Neuronal stem cell (in vitro differentiated cells): ENCODE results near the gene IBA57.

Experiments used
- DNase-seq: peaks from one replicate; pipeline ENCODE4 v3.0.0-alpha.2; 2013; ENCODE audit warnings: low spot score
- H2AFZ ChIP-seq: one replicate; pipeline ENCODE4 v1.6.1; 2013; ENCODE audit warnings: mild to moderate bottlenecking, low read length, inconsistent platforms
- H2AK5ac ChIP-seq: 2 replicates; pipeline ENCODE4 v1.6.1; 2013; ENCODE audit warnings: low read depth, mild to moderate bottlenecking, inconsistent platforms, low read length, moderate library complexity, mixed read lengths
- H2BK120ac ChIP-seq: 2 replicates; pipeline ENCODE4 v1.6.1; 2013; ENCODE audit warnings: low read depth, mild to moderate bottlenecking, inconsistent platforms, low read length, moderate library complexity, mixed read lengths
- H2BK12ac ChIP-seq: one replicate; pipeline ENCODE4 v1.6.1; 2013; ENCODE audit warnings: low read length, inconsistent platforms
- H2BK15ac ChIP-seq: 2 replicates; pipeline ENCODE4 v1.6.1; 2013; ENCODE audit warnings: mild to moderate bottlenecking, low read length, inconsistent platforms, mixed read lengths
- H2BK5ac ChIP-seq: one replicate; pipeline ENCODE4 v1.6.1; 2013; ENCODE audit warnings: inconsistent platforms, mild to moderate bottlenecking, low read length, moderate library complexity
- H3K14ac ChIP-seq: one replicate; pipeline ENCODE4 v1.6.1; 2013; ENCODE audit warnings: low read length, inconsistent platforms
- H3K18ac ChIP-seq: 2 replicates; pipeline ENCODE4 v1.6.1; 2013; ENCODE audit warnings: low read length, inconsistent platforms
- H3K23ac ChIP-seq: 2 replicates; pipeline ENCODE4 v1.6.1; 2013; ENCODE audit warnings: low read depth, mild to moderate bottlenecking, mixed read lengths, low read length, inconsistent platforms; ENCODE audit not compliant: poor library complexity
- H3K27ac ChIP-seq: replicated peaks from 3 replicates; pipeline ENCODE4 v1.5.1; 2013; ENCODE audit warnings: low read length, inconsistent platforms
- H3K27me3 ChIP-seq, 3 experiments: 2 replicates each; pipeline ENCODE4 v1.6.1; 2013; ENCODE audit warnings: low read length in 3 of 3, mild to moderate bottlenecking in 2 of 3, inconsistent platforms in 1 of 3, low read depth in 1 of 3, mixed read lengths in 1 of 3, moderate library complexity in 1 of 3; ENCODE audit not compliant: control insufficient read depth in 3 of 3, insufficient read depth in 3 of 3
- H3K36me3 ChIP-seq, 2 donors: replicated peaks in 1 of 2; 2 replicates each; pipeline ENCODE4 v1.6.1; 2013; ENCODE audit warnings: low read length in 2 of 2; ENCODE audit not compliant: control insufficient read depth in 2 of 2, insufficient read depth in 2 of 2
- H3K4ac ChIP-seq: 2 replicates; pipeline ENCODE4 v1.6.1; 2013; ENCODE audit warnings: inconsistent platforms, mild to moderate bottlenecking, low read length, moderate library complexity
- H3K4me1 ChIP-seq, 2 donors: 1 replicate in 1 of 2; 2 replicates in 1 of 2; pipeline ENCODE4 v1.6.1; 2013; ENCODE audit warnings: low read length in 2 of 2, low read depth in 1 of 2; ENCODE audit not compliant: control insufficient read depth in 2 of 2, insufficient read depth in 1 of 2
- H3K4me2 ChIP-seq: one replicate; pipeline ENCODE4 v1.6.1; 2013; ENCODE audit warnings: mild to moderate bottlenecking, low read length, inconsistent platforms; ENCODE audit not compliant: insufficient read depth, poor library complexity, severe bottlenecking
- H3K4me3 ChIP-seq, 2 donors: 2 replicates each; pipeline ENCODE4 v1.5.1; 2013; ENCODE audit warnings: low read length in 2 of 2, mild to moderate bottlenecking in 2 of 2, inconsistent platforms in 1 of 2, moderate library complexity in 1 of 2
- H3K79me1 ChIP-seq: one replicate; pipeline ENCODE4 v1.6.1; 2013; ENCODE audit warnings: low read depth, mild to moderate bottlenecking, inconsistent platforms, low read length, moderate library complexity
- H3K9ac ChIP-seq: one replicate; pipeline ENCODE4 v1.6.1; 2013; ENCODE audit warnings: mild to moderate bottlenecking, low read depth, low read length, inconsistent platforms; ENCODE audit not compliant: poor library complexity
- H3K9me3 ChIP-seq, 2 donors: replicated peaks in 1 of 2; 2 replicates each; pipeline versions ENCODE3 to v1.6.1; 2013; ENCODE audit warnings: low read length in 2 of 2, mild to moderate bottlenecking in 2 of 2, inconsistent platforms in 1 of 2, low read depth in 1 of 2, mixed read lengths in 1 of 2, moderate library complexity in 1 of 2; ENCODE audit not compliant: control insufficient read depth in 2 of 2, insufficient read depth in 1 of 2
- H4K8ac ChIP-seq: one replicate; pipeline ENCODE4 v1.6.1; 2013; ENCODE audit warnings: low read depth, mild to moderate bottlenecking, inconsistent platforms, low read length, moderate library complexity
- H4K91ac ChIP-seq: one replicate; pipeline ENCODE4 v1.6.1; 2013; ENCODE audit warnings: low read length, low read depth, mild to moderate bottlenecking, inconsistent platforms; ENCODE audit not compliant: poor library complexity
- WGBS, 2 donors: extraction: QIAGEN DNeasy Blood & Tissue Kit; methylation state at CpG; one replicate each; pipeline ENCODE4 v1.1.7; 2013; ENCODE audit warnings: missing lambda C conversion rate in 2 of 2, mixed read lengths in 1 of 2; ENCODE audit not compliant: insufficient read length in 2 of 2, insufficient replicate concordance in 1 of 2; ENCODE audit errors: extremely low coverage in 2 of 2; 5-methylcytosine and 5-hydroxymethylcytosine counted together

Gene IBA57

DNA sequence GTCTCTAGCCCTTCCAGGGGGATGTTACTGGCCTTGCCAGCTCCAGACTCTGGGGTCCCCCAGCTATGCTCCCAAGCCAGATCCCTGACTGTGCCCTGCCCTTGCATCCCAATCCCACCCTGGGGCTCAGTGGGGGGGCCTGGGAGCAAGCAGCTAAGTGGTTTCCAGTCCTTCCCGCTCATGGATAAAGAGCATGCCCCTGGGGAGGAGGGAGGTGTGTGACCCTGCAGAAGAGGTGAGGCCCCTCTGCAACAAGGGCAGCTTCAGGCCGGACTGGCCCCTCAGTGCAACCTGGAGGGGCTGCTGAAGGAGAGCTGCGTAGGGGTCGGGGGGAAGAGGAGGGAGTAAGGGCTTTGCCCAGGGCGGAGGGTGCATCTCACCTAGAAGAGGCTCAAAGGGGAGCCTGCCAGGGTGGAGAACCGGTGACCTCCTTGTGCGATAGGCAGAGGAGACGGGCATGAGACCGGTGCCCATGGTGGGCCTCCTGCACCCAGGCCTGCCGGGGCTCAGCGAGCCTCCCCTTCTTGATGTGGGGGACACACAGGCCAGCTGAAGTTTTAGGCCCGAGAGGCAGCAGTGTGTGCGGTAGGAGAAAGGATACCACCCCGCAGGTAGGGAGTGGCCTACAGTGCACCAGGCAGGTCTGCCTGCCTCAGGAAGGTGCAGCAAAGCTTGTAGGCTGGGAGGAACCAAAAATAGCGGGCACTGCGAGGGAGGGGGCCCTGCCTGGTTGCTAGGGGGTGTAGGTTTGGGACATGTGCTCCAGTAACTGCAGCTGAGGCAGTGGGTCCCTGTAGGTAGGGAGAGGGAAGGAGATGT lies 45.3 kb downstream of the IBA57 start:
- Histone ChIP-seq H2BK12ac (no peak overlapping the region), H2AK5ac (peak overlapping the region; percentile 71), H3K27me3 (peaks cover 0 to 13% (median 7%) of the 10 kb centered on the region in 3 experiments), H3K4me1 (peaks cover 19 to 28% of the 10 kb centered on the region in 2 donors), H2AFZ (no peak overlapping the region), H3K9me3 (peaks cover 0 to 3% of the 10 kb centered on the region in 2 donors), H3K18ac (no peak overlapping the region), H2BK15ac (peak overlapping the region; percentile 19), H4K8ac (no peak overlapping the region), H3K4ac (no peak overlapping the region), H3K14ac (no peak overlapping the region), H2BK5ac (no peak overlapping the region), H3K27ac (no peak overlapping the region), H3K36me3 (peaks cover 0 to 6% of the 10 kb centered on the region in 2 donors), H3K4me3 (no peak overlapping the region), H3K79me1 (peaks cover 24% of the 10 kb centered on the region), H3K23ac (peak overlapping the region; percentile 85), H4K91ac (peak overlapping the region; percentile 11), H3K4me2 (no peak overlapping the region), H2BK120ac (no peak overlapping the region), H3K9ac (no peak overlapping the region)
- no CpG with 5 or more reads among the region's 16 CpGs for WGBS, 2 donors
- DNase-seq = no peak

DNA sequence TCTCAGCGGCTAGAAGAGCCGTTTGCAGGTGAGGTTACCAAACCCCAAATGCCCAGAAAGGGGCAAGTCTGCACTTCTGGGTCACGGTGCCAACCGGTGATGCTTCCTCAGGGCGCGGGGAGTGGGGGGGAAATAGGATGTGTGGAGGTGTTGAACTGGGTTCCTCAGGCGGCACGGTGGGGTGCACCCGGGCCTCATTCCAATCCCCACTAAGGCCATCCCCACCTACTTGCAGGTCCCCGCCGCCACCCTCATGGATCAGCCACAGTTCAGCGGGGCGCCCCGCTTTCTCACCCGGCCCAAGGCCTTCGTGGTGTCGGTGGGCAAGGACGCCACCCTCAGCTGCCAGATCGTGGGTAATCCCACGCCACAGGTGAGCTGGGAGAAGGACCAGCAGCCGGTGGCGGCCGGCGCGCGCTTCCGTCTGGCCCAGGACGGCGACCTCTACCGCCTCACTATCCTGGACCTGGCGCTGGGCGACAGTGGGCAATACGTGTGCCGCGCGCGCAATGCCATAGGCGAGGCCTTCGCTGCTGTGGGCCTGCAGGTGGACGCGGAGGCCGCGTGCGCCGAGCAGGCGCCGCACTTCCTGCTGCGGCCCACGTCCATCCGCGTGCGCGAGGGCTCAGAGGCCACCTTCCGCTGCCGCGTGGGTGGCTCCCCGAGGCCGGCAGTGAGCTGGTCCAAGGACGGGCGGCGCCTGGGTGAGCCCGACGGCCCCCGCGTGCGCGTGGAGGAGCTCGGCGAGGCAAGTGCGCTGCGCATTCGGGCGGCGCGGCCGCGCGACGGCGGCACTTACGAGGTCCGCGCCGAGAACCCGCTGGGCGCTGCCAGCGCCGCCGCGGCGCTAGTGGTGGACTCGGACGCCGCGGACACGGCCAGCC lies 46.2 kb downstream of the IBA57 start:
- Histone ChIP-seq H3K4me3 (peak overlapping the region in 1 of 2 donors; percentile 88), H3K4me1 (peaks cover 11 to 22% of the 10 kb centered on the region in 2 donors), H2BK12ac (peak overlapping the region; percentile 99), H2BK5ac (peak overlapping the region; percentile 66), H3K27me3 (peaks cover 0 to 13% (median 7%) of the 10 kb centered on the region in 3 experiments), H4K8ac (no peak overlapping the region), H3K4me2 (peak overlapping the region; percentile 87), H2AFZ (no peak overlapping the region), H4K91ac (peak overlapping the region; percentile 72), H2AK5ac (peak overlapping the region; percentile 97), H3K79me1 (peaks cover 25% of the 10 kb centered on the region), H3K9me3 (peaks cover 0 to 3% of the 10 kb centered on the region in 2 donors), H2BK120ac (peak overlapping the region; percentile 81), H3K14ac (peak overlapping the region; percentile 56), H3K9ac (peak overlapping the region; percentile 84), H2BK15ac (peak overlapping the region; percentile 87), H3K36me3 (peaks cover 0 to 8% of the 10 kb centered on the region in 2 donors), H3K4ac (no peak overlapping the region), H3K27ac (no peak overlapping the region), H3K18ac (peak overlapping the region; percentile 48), H3K23ac (no peak overlapping the region)
- no peak for DNase-seq
- no CpG with 5 or more reads among the region's 96 CpGs for WGBS, 2 donors

DNA sequence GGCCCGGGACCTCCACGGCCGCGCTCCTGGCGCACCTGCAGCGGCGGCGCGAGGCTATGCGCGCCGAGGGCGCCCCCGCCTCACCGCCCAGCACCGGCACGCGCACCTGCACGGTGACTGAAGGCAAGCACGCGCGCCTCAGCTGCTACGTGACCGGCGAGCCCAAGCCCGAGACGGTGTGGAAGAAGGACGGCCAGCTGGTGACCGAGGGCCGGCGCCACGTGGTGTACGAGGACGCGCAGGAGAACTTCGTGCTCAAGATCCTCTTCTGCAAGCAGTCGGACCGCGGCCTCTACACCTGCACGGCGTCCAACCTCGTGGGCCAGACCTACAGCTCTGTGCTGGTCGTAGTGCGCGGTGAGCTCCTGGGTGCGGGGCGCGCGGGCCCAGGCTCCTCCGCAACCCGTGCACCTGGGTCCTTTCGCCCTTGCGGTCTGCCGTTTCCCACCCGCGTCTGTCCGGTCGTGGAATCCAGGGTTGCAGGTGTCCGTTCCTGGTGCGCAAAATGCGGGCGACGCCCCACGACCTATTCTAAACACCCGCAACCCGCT lies 46.9 kb downstream of the IBA57 start:
- peaks cover 0 to 3% of the 10 kb centered on the region in 2 donors for H3K9me3 ChIP-seq
- H3K14ac ChIP-seq = peak overlapping the region; percentile 98
- peak overlapping the region; percentile 87 for H2BK15ac ChIP-seq
- peak overlapping the region; percentile 98 for H3K18ac ChIP-seq
- no peak overlapping the region for H2AFZ ChIP-seq
- H3K23ac ChIP-seq = peak overlapping the region; percentile 95
- H3K9ac ChIP-seq = peak overlapping the region; percentile 84
- peaks cover 10 to 20% of the 10 kb centered on the region in 2 donors for H3K4me1 ChIP-seq
- H3K4ac ChIP-seq = peak overlapping the region; percentile 66
- H3K4me3 ChIP-seq = peak overlapping the region in 1 of 2 donors; percentile 88
- peak overlapping the region; percentile 81 for H2BK120ac ChIP-seq
- peak overlapping the region; percentile 66 for H2BK5ac ChIP-seq
- no CpG with 5 or more reads among the region's 66 CpGs for WGBS, 2 donors
- H2BK12ac ChIP-seq = peak overlapping the region; percentile 99
- H3K36me3 ChIP-seq = peaks cover 0 to 12% of the 10 kb centered on the region in 2 donors
- H3K27me3 ChIP-seq = peaks cover 0 to 13% (median 7%) of the 10 kb centered on the region in 3 experiments
- H3K4me2 ChIP-seq = peak overlapping the region; percentile 87
- peak overlapping the region; percentile 79 for H4K91ac ChIP-seq
- no peak overlapping the region for H3K27ac ChIP-seq
- H4K8ac ChIP-seq = no peak overlapping the region
- H3K79me1 ChIP-seq = peaks cover 26% of the 10 kb centered on the region
- no peak for DNase-seq
- H2AK5ac ChIP-seq = peak overlapping the region; percentile 97
